ENCODE results near the gene WASL.

DNA sequence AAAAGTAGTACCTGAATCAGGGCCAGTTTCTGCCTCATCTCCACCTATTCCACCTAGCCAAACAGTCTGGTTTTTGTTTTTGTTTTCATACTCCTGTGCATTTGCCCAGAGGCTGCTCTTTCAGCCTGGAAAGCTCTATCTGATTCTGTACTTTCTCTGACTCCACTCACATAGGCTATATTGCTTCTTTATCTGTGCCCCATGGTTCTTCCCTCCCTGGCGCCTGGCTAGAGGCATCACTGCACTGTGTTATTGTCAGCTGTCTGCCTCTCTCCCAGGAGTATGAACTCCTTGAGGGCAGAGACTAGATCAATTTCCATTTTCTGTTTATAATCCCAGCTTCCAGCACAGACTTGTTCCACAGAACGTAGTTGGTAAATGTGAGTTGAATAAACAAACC, 98.2 kb downstream of the WASL start:
- TF ChIP-seq POLR2A (IDR thresholded peaks at IDR 0.05; ENCODE audit: low read length): no peak
- no peak for TF ChIP-seq GATA1 (IDR thresholded peaks at IDR 0.05; ENCODE audit: low read depth, low read length)

All from erythroblast (primary cell).